ENCODE data around the gene SERPINA3.
"Not testable (repeated sequence)": the region's sequence is repeated elsewhere in the genome, so short reads cannot be mapped to it uniquely, and the experiment has no call there.

Gene SERPINA3

GRCh38 chr14:94584591-94585280 lies 27.5 kb upstream of the SERPINA3 start:
- DNase-seq = no peak

GRCh38 chr14:94586635-94587034 lies 25.6 kb upstream of the SERPINA3 start:
- DNase-seq = no peak

GRCh38 chr14:94588311-94588710 lies 23.9 kb upstream of the SERPINA3 start:
- DNase-seq = no peak

GRCh38 chr14:94591073-94591472 lies 21.1 kb upstream of the SERPINA3 start:
- DNase-seq = no peak

GRCh38 chr14:94591871-94592270 lies 20.3 kb upstream of the SERPINA3 start:
- no peak for DNase-seq

DNA sequence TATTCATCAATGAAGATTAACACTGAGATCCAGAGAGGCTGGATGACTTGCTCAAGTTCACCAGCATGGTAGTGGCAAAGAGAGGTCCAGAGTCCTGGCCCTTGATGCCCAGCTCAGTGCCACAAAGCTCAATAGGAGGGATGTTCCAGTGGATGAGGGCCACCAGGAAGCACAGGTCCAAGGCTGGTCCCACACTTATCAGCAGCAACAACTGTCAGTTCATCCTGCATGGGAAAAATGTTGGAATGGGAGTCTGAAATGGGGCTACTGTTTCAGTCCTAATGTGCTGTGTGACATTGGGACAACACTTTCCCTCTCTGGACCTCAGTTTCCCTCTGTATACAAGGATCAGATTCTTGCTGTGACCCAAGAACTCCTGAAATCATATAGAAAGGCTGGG lies 19.7 kb upstream of the SERPINA3 start:
- DNase-seq = no peak

GRCh38 chr14:94593376-94593748 lies 18.8 kb upstream of the SERPINA3 start:
- no peak for DNase-seq

DNA sequence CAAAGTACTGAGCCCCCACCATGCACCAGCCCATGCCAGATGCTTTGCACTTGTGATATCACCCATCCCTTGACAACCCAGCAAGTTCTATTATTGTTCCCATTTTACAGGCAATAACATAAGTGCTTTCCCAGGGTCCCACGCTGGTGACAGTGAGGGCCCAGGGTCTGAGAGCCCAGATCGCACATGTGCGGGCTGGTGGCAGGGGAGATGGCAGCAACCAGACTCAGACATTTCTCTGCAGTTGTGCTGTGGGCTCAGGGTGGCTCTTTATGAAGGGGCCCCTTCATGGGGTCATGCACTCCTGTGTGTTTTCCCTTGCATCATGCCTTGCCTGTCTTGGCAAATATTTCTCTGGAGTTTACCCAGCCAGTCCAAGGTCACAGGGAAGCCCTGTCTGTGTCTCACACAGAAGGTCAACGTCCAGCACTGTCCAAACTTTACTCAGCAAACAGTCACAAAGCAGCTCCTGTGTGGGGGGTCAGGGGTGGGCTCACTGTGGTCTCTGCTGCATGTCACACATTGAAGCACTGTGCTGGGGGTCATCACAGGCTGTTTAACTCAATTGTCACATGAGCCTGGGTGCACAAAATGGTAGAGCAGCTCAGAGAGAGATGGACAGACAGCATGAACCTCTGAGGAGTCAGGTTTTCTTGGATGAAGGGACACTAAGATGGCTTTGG lies 18.3 kb upstream of the SERPINA3 start:
- no peak for DNase-seq

DNA sequence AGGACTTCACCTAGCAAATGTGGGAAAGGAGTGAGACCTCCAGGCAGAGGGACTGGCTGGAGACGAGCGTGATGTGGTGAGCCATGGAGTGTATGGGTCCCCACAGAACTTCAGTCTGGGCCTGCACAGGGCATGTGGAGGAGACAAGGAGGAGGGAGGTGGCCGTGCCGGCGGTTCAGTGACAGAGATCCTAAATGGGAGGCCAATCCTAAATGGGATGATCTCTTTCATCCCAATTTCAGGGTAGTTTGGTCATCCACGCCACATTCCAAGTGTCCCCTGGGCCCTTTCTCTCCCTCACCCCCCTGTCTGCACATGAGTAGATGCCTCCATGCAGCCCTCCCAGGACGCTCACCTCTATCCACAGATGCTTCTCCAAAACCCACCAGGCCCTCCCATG lies 17.8 kb upstream of the SERPINA3 start:
- DNase-seq = no peak

- DNase-seq = no peak
Measured at GRCh38 chr14:94595912-94596311, 16.3 kb upstream of the SERPINA3 start.

DNA sequence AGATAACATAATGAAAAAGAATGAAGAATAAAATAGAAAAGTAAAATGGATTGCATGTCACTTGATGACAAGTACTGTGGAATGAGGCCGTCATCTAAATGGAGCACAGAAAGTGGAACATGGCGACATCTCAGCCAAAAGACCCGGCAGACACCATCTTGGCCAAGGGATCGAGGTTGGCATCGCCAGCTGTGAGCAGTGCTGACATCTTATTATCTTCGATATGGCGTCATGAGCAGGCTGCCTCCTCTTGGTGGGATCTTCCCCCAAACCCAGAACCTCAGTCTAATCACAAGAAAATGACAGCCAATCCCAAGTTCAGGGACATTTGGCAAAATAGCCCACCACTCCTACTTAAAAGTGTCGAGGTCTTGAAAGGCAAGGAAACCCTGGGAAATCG lies 15.8 kb upstream of the SERPINA3 start:
- no peak for DNase-seq

DNA sequence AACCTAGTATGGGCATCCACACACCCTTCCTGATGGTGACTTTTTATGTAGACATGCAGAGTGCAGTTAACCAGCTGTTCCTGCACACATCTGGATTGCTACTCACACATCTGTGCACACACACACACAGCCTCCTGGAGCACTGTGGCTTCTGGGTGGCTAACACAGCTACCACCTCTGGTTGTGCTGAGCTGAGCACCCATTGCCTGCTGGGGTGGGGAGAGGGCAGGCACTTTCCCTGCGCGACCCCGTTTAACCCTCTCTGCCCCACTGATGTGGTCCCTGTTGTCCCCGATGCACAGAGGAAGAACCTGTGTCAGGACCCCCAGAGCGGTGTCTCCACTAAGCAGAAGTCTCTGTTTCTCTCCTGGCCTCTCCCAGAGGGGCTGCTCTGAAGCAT lies 14.4 kb upstream of the SERPINA3 start:
- DNase-seq = no peak

DNA sequence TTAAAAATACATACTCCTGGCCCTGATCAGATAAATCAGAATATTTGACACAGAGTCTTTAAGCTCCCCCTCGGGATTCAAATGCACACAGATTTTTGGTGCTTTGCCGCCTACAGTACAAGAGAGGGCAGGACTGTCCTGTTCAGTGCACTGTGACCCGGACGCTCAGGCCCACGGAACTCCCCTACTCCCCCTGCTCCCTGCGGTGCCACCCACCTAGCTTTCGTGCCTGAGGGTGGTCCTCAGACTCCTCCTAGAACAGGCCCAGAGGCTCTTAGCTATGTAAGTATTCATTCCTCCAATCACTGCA lies 13.7 kb upstream of the SERPINA3 start:
- no peak for DNase-seq

GRCh38 chr14:94598816-94599655 lies 13.2 kb upstream of the SERPINA3 start:
- peak; percentile 97 for DNase-seq

DNA sequence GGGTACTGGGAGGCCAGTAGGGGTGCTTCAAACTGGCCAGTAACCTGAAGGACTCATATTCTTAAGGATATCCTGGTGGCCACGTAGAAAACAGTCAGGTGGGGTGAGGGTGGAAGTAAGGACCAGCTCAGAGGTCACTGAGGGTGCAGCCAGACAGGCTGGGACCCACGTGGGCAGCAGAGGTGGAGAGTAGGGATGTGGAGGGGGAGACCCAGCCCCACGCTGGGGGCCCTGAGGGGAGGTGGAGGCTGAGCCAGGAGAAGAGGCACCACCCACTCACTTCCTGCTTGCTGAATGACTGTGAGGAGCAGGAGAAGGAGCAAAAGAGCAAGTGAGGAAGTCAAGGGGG lies 12.6 kb upstream of the SERPINA3 start:
- DNase-seq = no peak

DNA sequence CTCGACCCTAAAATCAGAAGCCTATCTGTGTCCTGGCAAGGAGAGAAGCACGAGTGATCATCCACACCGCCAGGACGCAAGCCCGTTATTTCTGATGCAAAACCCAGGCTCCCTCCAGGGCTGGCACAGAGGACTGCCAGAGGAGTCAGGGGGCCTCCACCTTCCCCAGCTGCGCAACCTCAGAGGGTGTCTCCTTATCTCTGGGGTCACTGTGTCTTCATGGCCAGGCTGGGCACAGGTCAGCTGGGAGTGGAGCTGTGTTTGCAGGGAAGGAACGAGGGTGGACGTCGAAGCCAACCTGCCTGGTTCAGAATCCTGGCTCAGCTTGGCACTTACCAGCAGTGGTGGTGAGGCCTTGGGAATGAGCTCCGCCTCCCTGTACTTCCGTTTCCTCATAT lies 12.0 kb upstream of the SERPINA3 start:
- DNase-seq = no peak

GRCh38 chr14:94601884-94602391 lies 10.3 kb upstream of the SERPINA3 start:
- peak; percentile 89 for DNase-seq

DNA sequence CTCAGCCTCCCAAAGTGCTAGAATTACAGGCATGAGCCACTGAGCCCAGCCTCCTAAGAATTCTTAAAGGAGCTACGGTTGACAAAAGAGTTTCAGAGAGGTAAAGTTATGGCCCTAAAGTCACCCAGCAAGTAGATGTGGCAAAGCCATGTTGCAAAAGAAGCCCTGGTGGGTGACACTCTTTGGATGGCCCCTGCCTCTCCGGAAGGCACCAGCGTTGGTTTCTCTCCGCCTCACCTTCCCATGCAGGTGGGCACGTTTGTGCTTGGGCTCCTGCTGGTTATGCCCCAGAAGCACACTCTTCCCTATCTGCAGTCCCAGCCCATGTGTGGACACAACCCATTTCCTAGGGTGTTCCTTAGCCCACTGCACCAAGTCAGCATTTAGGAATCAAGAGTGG lies 9.5 kb upstream of the SERPINA3 start:
- no peak for DNase-seq

DNA sequence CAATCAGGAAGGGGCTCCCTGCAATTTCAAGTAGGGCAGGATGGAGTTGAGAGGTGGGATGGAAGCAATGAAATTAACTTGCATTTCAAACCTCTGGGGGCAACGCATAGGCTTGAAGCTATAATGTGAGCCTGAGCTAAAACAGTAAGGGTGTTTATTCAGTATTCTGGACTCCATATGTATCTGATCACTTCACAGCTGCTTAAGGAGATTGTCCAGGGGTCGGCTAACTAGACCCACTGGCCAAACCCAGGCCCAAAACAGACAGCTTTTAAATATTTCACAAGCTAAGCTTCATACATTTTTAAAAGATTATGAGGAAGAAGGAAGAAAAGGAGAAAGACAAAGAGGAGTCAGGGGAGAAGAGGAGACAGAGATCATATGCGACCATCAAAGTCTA lies 6.8 kb upstream of the SERPINA3 start:
- no peak for DNase-seq

DNA sequence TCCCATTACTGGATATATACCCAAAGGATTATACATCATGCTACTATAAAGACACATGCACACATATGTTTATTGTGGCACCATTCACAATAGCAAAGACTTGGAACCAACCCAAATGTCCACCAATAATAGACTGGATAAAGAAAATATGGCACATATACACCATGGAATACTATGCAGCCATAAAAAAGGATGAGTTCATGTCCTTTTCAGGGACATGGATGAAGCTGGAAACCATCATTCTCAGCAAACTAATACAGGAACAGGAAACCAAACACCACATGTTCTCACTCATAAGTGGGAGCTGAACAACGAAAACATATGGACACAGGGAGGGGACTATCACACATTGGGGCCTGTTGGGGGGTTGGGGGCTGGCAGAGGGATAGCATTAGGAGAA lies 3.2 kb upstream of the SERPINA3 start:
- not testable (repeated sequence) for DNase-seq

DNA sequence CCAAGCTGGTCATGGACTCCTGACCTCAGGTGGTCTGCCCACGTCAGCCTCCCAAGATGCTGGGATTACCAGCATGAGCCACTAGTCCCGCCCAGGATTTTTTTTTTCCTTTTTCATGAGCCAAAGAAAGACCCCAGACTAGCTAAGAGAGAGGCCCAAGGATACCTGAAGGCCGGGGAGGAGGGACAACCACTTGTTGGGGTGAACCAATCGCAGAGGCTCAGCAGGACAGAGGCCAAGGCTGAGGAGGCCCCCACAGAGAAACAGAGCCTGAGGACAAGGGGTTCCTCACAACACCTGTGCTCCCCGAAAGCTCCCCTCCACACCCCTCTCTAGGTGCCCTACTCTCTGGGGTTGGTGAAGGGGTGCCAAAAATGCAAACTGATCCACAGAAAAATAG lies 1.0 kb upstream of the SERPINA3 start:
- DNase-seq = no peak

DNA sequence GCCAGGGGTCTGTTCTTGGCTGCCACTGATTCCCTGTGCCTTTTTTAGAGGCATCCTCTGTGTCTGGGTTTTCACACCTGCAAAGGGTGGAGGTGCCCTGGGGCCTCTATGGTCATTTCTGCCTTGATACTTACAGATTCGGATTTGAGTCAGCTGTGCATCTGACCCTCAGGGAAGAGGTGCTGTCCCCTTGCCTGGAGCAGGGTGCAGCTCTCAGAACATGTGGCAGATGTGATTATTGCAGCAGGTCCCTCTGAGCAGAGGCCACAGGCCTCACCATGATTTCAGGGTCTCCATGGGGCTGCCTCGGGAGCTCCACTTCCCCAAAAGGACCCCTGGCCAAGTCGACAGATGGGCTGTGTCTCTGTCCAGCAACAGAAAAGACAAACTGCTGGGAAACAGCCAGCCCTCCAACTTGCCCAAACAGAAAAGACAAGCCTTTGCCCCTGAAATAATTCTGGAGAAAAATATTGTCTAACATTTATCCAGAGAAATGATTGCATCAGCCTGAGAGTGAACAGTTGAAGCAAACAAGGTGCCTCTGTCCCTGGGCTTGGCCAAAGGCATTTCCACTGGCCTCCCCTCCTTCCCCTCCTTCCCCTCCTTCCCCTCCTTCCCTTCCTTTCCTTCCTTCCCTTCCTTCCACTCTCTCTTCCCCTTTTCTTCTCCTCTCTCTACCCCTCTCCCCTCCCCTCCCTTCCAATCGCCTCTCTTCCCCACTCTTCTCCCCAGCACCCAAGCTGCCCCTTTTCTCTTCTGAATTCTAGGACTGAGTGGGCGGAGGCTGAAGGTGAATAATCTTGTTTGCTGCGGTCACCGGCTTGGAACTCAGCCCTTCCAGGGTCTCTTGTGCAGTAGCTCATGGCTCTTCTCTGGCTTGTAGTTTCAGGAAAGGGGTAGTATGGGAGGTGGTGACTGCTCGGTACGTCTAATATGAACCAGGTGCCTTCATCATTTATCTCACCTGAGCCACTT lies 676 bp downstream of the SERPINA3 start:
- DNase-seq = no peak

Data from fibroblast of skin of abdomen (primary cell).